ENCODE data around the gene HMCN2.
A peak's percentile ranks its signal among the peaks of the same experiment; 100 is the strongest.

HMCN2 gene

DNA sequence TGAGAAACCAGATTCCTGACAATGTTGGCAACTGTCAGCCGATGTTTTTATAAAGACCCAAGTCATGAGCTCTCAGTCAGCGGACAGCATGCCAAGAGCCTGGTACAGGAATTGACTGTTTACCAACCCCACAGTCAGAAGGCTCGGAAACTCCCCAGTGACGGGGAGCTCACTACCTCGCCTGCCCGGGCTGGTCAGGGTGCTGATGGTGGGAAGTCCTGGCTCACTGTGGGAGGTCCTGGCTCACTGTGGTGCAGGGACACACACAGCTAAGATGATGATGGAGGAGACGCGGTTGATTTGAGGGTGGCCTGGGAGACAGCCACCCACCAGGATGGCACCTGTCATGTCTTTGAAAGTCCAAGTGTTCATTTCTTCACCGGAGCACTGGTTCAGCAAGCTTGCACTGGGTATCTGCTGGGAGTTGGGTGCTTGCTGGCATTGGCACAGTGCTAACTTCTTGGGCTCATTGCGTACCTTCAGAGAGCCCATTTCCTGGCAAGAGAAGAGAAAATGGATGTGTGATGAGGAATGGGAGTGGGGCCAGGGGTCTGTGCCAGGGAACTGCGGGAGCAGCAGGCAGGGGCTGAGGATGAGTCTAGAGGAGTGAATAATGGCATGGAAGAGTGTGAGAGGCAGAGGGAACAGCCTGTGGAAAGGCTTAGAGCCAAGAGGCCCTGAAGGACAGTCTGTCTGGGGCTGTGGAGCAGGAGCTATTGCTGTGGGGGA is 194.5 kb downstream of the HMCN2 start:
- DNase-seq, result no peak

- DNase-seq, result peak; percentile 95
Observed at GRCh38 chr9:130461218-130461630, 195.7 kb downstream of the HMCN2 start.

GRCh38 chr9:130461731-130462130 is 196.2 kb downstream of the HMCN2 start:
- no peak for DNase-seq

DNA sequence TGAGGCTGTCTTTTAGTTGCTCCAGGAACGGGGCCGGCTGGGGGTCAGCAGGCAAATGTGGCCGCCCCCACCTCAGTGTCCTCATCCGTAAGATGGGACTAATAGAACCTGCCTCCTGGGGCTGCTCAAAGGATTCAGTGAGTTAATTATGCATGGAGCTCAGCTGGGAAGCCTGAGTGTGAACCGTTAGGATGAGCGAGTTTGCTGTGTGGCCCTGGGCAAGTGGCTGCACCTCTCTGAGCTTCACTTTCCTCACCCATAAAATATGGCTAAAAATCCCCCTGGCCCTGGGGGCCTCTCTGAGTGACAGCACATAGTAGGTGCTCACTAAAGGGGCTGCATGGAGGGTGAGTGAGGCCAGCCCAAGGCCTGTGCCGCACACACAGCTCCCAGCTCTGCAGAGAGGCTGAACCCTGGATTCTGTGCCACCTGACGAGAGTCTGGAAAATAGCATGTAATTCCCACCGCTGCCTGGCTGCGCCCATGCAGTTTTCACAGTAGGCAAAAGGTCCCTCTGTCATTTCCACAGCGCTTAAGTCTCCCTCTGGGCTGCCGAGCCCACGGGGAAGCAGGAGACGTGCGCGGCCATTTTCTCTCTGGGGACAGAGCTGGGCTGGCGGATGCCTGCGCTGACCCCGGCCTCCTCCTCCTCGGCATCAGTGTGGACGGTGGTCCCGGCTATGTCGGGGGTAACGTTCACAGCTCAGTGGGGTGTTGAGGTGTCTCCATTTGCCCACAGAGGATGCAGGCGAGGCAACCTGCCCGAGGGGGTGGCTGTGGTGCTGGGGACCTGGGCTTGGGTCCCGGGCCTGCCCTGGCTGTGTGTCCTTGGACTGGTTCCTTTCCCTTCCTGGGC is 197.4 kb downstream of the HMCN2 start:
- no peak for DNase-seq

DNA sequence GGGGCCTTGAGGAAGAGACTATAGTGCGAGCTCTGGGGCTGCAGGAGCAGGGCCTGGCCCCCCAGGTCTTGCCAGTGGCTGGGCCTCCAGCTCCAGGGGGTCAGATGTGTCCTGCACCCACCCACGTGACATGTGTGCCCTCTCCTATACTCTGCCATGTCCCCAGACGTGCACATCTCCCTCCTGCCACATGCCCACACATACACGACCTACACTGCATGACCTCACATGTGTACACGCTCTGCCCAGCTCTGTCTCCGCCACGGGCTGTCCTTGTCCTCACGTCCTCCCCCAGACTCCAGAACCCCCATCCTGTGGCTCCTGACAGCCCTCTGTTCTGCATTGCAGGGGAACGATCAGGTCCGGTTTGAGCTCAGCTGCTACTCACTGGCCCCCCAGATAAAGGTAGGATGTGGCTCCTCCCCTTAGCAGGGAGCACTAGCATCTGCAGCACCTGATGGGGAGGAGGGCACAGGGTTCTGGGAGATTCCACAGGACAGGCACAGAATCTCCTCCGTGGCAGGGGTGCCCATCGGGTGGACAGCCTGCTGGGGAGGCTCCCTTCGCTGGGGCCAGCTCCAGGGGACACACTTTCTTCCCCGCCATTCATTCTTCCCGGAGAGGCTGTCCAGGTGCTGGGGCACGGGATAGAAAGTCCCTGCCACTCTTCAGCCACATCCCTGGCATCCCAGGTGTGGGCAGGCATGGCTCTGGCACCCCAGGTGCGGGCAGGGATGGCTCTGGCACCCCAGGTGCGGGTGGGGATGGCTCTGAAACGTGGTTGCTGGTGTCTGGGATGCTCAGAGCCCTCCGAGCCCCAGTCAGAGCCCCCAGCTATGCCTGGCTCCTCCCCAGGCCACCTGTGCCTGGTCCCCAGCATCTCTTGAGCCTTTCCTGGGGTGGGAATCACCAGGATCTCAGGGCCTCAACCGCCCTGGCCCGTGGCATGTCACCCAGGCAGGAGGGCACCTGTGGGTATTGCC is 198.5 kb downstream of the HMCN2 start:
- no peak for DNase-seq

DNA sequence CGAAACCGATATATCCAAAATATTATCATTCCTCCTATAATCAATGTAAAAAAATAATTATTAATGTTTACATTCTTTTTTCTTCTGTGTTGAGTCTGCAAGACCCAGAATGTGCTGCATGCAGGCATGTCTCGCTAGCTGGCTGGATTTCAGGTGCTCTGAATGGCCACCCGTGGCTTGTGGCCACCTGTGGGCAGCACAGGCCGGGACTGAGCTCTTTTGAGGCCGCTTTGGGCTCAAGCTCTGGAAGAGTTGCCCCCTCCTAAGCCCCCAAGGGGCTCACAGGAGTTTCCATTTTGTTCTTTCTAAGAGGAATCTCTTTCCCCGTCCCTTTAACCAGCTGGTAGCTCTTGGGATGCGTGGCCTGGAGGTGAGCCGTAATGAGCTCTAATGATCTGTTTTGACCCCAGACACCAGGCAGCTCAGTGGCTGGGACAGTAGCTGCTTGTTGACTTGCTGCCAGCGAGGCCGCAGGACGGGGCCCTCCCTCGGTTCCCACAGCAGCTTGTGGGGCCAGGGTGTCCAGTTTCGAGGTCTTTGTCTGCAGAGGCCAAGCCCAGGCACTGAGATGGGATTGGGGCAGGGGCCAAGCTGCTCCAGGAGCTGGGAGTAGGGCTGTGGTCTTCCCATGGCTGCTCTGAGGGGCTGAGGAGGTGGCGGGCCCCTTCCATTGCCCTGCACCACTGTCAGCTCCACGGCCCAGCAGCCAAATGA is 200.0 kb downstream of the HMCN2 start:
- DNase-seq, result no peak

- no peak for DNase-seq
Observed at GRCh38 chr9:130466537-130467217, 201.1 kb downstream of the HMCN2 start.

- no peak for DNase-seq
Observed at GRCh38 chr9:130467316-130467715, 201.8 kb downstream of the HMCN2 start.

GRCh38 chr9:130468566-130468965 is 203.0 kb downstream of the HMCN2 start:
- DNase-seq, result no peak

- no peak for DNase-seq
Observed at GRCh38 chr9:130470269-130470668, 204.7 kb downstream of the HMCN2 start.

DNA sequence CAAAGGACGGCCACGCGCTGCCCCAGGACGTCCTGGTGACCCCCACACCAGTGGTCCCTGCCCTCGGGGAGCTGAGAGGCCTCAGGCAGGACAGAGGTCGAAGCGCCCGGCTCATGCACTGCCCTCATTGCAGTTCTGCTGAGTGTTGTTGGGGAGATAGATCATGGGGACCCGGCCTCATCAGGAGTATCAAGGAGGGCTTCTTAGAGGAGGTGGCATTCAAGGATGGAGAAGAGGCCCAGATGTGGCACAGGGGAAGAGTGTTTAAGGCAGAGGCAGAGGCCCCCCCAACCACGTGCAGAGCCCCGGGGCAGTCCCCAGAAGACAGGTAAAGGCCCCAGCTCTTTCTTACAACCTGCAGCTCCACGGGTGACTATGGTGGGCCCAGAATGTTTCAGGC is 205.4 kb downstream of the HMCN2 start:
- DNase-seq, result no peak

GRCh38 chr9:130471411-130472183 is 206.0 kb downstream of the HMCN2 start:
- DNase-seq, result no peak

GRCh38 chr9:130472184-130472705 is 206.7 kb downstream of the HMCN2 start:
- DNase-seq, result no peak

GRCh38 chr9:130473009-130473408 is 207.4 kb downstream of the HMCN2 start:
- no peak for DNase-seq

- no peak for DNase-seq
Observed at GRCh38 chr9:130473566-130473965, 208.0 kb downstream of the HMCN2 start.

DNA sequence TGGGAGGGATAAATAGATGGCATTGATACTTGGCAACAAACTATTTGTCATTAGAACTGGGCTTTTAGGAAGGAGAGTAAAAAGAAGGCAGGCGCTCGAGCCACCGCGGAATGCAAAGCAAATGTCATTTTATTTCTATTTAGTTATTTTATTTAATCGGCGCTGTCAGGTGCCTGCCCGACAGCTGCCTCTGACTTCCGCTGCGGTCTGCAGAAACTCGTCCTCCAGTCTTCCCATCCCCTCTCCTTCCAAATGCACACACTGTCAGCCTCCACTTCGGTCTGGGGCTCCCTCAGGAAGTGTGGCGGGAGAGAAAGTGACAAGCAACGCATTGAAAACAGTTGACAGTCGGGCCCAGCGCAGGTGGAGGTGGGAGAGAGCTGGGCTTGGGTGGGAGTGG is 208.5 kb downstream of the HMCN2 start:
- no peak for DNase-seq

DNA sequence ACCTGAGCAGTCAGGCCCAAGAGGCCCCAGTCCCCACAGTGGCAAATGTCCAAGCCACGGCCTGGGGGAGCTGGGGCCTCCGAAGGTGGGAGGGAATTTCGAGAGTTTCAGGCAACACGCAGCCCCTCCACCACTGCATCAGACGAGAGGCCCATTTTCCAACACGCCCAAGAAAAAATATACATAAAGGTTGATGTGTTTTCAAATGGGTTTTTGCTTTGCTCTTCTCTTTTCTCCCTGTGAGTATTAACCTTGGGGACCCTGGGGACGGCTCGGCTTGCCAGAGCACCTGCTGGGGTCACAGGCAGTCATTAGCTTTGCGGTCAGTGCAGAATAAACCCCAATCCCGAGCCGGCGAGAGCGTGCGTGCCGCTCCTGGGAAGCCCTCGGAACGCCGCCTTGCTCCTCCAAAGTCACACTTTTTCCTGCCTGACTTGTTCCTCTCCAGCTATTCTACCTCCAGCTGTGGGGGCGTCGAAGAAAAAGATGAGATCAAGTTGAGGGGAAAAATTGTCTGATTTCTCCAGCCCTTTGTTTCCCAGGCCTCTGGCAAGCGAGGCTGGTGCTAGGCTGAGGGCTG is 210.7 kb downstream of the HMCN2 start:
- DNase-seq, result no peak

DNA sequence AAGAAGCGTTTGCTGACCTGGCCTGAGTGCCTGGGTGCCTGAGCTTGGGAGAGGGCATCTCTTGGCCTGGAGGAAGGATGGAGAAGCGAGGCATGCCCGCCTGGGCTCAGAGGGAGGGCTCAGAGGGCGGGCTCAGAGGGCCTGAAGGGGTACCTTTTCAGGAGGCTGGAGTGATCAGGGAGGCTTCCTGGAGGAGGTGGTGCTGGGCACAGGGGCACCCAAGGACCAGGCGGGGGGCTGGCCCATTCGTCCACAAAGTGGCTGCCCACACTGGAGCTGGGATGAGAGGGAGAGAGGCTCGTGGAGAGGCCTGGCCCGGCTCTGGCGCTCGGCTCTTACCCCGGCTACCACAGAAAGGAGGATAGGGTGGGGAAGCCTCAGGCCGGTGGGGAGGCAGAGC is 212.0 kb downstream of the HMCN2 start:
- DNase-seq, result no peak

GRCh38 chr9:130478152-130478551 is 212.6 kb downstream of the HMCN2 start:
- DNase-seq, result no peak
